ENCODE results near the gene XYLB. TPM values are rescaled to one million over a fixed set of nuclear protein-coding genes. Genes with fewer than 3 reads are reported as not detected.

The XYLB gene
- total and polyA plus RNA-seq, 9 donors: 1.9 to 4.7 (median 3.3) TPM

GRCh38 chr3:38460377-38461270 is 114.0 kb downstream of the XYLB start:
- peak overlapping the region; percentile 49 for H3K4me3 ChIP-seq (ENCODE audit: low read length)

More at GRCh38 chr3:38460377-38461270, 114.0 kb downstream of the XYLB start:
- Histone ChIP-seq H3K36me3 (ENCODE audit: control insufficient read depth, insufficient read depth, low read length) (peaks cover 3% of the 10 kb centered on the region), H3K27me3 (ENCODE audit: control insufficient read depth, insufficient read depth, low read length) (no peaks in the 10 kb centered on the region), H3K9me3 (replicated peaks; ENCODE audit: control insufficient read depth, low read depth, low read length) (peaks cover 5% of the 10 kb centered on the region), H3K27ac (ENCODE audit: low read length) (peak overlapping the region; percentile 92), H3K4me1 (ENCODE audit: control insufficient read depth, insufficient read depth, low read length) (peaks cover 58% of the 10 kb centered on the region)
- peak; percentile 91 for DNase-seq
- 69% methylated on average over 8 of the region's 12 CpGs for WGBS (ENCODE audit: insufficient coverage)

Other genes starting within 250 kb of the XYLB start
- gene ACAA1, start 209.7 kb upstream of the XYLB start, total RNA-seq: 11.7 TPM
- 10 to 100 TPM; 31.4 to 35.8 (median 33.7) TPM for gene ACAA1, start 209.7 kb upstream of the XYLB start, polyA plus RNA-seq (ENCODE audit: insufficient read depth in 1 of 8, insufficient read length in 8 of 8, low replicate concordance in 1 of 8)
- 3.9 TPM for gene MYD88, start 208.1 kb upstream of the XYLB start, total RNA-seq
- 10 to 100 TPM; 17.5 to 31.2 (median 23.0) TPM for gene MYD88, start 208.1 kb upstream of the XYLB start, polyA plus RNA-seq (ENCODE audit: insufficient read depth in 1 of 8, insufficient read length in 8 of 8, low replicate concordance in 1 of 8)
- gene OXSR1, start 181.2 kb upstream of the XYLB start, total RNA-seq: 25.5 TPM
- gene OXSR1, start 181.2 kb upstream of the XYLB start, polyA plus RNA-seq (ENCODE audit: insufficient read depth in 1 of 8, insufficient read length in 8 of 8, low replicate concordance in 1 of 8): 10 to 100 TPM; 30.5 to 36.5 (median 33.3) TPM
- gene SLC22A13, start 81.0 kb upstream of the XYLB start, total RNA-seq: 0.22 TPM
- under 1 TPM in 6 of 8 donors, not detected in 2; 0.08 to 0.17 (median 0.12) TPM for gene SLC22A13, start 81.0 kb upstream of the XYLB start, polyA plus RNA-seq (ENCODE audit: insufficient read depth in 1 of 8, insufficient read length in 8 of 8, low replicate concordance in 1 of 8)
- gene SLC22A14, start 64.5 kb upstream of the XYLB start, total RNA-seq: 0.18 TPM
- under 1 TPM; 0.09 to 0.25 (median 0.18) TPM for gene SLC22A14, start 64.5 kb upstream of the XYLB start, polyA plus RNA-seq (ENCODE audit: insufficient read depth in 1 of 8, insufficient read length in 8 of 8, low replicate concordance in 1 of 8)
- 17.6 TPM for gene ACVR2B, start 107.1 kb downstream of the XYLB start, total RNA-seq
- gene ACVR2B, start 107.1 kb downstream of the XYLB start, polyA plus RNA-seq (ENCODE audit: insufficient read depth in 1 of 8, insufficient read length in 8 of 8, low replicate concordance in 1 of 8): 10 to 100 TPM in 6 of 8 donors, 1 to 10 TPM in 2; 7.9 to 16.0 (median 13.0) TPM
- gene EXOG, start 149.6 kb downstream of the XYLB start, total RNA-seq: 11.3 TPM
- 10 to 100 TPM; 11.0 to 24.1 (median 15.6) TPM for gene EXOG, start 149.6 kb downstream of the XYLB start, polyA plus RNA-seq (ENCODE audit: insufficient read depth in 1 of 8, insufficient read length in 8 of 8, low replicate concordance in 1 of 8)